CD14-positive monocyte (primary cell): ENCODE measurements around the gene PLBD2. TPM values are rescaled to one million over a fixed set of nuclear protein-coding genes. Genes with fewer than 3 reads are reported as not detected.
A peak's percentile ranks its signal among the peaks of the same experiment; 100 is the strongest.

Source experiments
- DNase-seq, 3 donors: peaks; one replicate each; pipeline ENCODE4 v3.0.0-alpha.2; 2011 to 2022
- H2AFZ ChIP-seq: 2 replicates; pipeline ENCODE4 v1.6.0; 2012; ENCODE audit warnings: mild to moderate bottlenecking, low read depth, low read length, inconsistent platforms; ENCODE audit not compliant: insufficient read depth, poor library complexity, severe bottlenecking
- H3K27ac ChIP-seq, 2 donors: 1 replicate in 1 of 2; 2 replicates in 1 of 2; pipeline ENCODE4 v1.5.1; 2012 to 2013; ENCODE audit warnings: low read length in 2 of 2, control low read depth in 1 of 2, inconsistent platforms in 1 of 2, low read depth in 1 of 2, mild to moderate bottlenecking in 1 of 2
- H3K27me3 ChIP-seq, 2 donors: one replicate each; pipeline versions ENCODE4 v1.6.0 to v1.6.1; 2011 to 2013; ENCODE audit warnings: low read length in 2 of 2; ENCODE audit not compliant: control insufficient read depth in 2 of 2, insufficient read depth in 2 of 2
- H3K36me3 ChIP-seq, 2 donors: replicated peaks in 1 of 2; 1 replicate in 1 of 2; 2 replicates in 1 of 2; pipeline versions ENCODE4 v1.5.1 to v1.6.1; 2012 to 2013; ENCODE audit warnings: low read length in 2 of 2, control low read depth in 1 of 2, inconsistent platforms in 1 of 2, mild to moderate bottlenecking in 1 of 2; ENCODE audit not compliant: insufficient read depth in 2 of 2, control insufficient read depth in 1 of 2
- H3K4me1 ChIP-seq, 2 donors: 1 replicate in 1 of 2; 2 replicates in 1 of 2; pipeline versions ENCODE4 v1.5.1 to v1.6.1; 2012 to 2013; ENCODE audit warnings: low read length in 2 of 2, control low read depth in 1 of 2, inconsistent platforms in 1 of 2, mild to moderate bottlenecking in 1 of 2, moderate library complexity in 1 of 2; ENCODE audit not compliant: insufficient read depth in 2 of 2, control insufficient read depth in 1 of 2
- H3K4me2 ChIP-seq: replicated peaks from 2 replicates; pipeline ENCODE3; 2012; ENCODE audit warnings: low read length, moderate library complexity, mild to moderate bottlenecking; ENCODE audit not compliant: poor library complexity, severe bottlenecking; ENCODE audit errors: extremely low read depth
- H3K4me3 ChIP-seq, 3 experiments: fragments of 200-600 bp in 1 of 3; sonication (generic) in 1 of 3; replicated peaks in 1 of 3; 1 replicate in 2 of 3; 2 replicates in 1 of 3; pipeline ENCODE4 v1.5.1; 2011 to 2013; ENCODE audit warnings: low read length in 3 of 3, mild to moderate bottlenecking in 3 of 3, control low read depth in 2 of 3, low read depth in 2 of 3, inconsistent platforms in 1 of 3, moderate library complexity in 1 of 3
- H3K79me2 ChIP-seq: 2 replicates; pipeline ENCODE4 v1.6.0; 2012; ENCODE audit warnings: mild to moderate bottlenecking, control low read depth, inconsistent platforms, low read length, moderate library complexity; ENCODE audit not compliant: insufficient read depth
- H3K9ac ChIP-seq: 2 replicates; pipeline ENCODE4 v1.6.0; 2017; ENCODE audit warnings: low read length, mild to moderate bottlenecking; ENCODE audit not compliant: insufficient read depth, poor library complexity, severe bottlenecking
- H3K9me3 ChIP-seq, 2 donors: replicated peaks in 1 of 2; 1 replicate in 1 of 2; 2 replicates in 1 of 2; pipeline versions ENCODE4 v1.5.1 to v1.6.1; 2012 to 2013; ENCODE audit warnings: low read length in 2 of 2, control low read depth in 1 of 2; ENCODE audit not compliant: control insufficient read depth in 1 of 2, insufficient read depth in 1 of 2
- H4K20me1 ChIP-seq: 2 replicates; pipeline ENCODE4 v1.6.0; 2012; ENCODE audit warnings: mild to moderate bottlenecking, low read length, control low read depth, moderate library complexity; ENCODE audit not compliant: insufficient read depth
- H3K27ac Mint-ChIP-seq, 7 donors: one replicate each; pipeline ENCODE4 v1.8.0; 2020; ENCODE audit warnings: mild to moderate bottlenecking in 7 of 7, mixed read lengths in 7 of 7, moderate library complexity in 6 of 7, inconsistent platforms in 2 of 7
- H3K27me3 Mint-ChIP-seq, 3 donors: one replicate each; pipeline ENCODE4 v1.8.0; 2021 to 2022; ENCODE audit warnings: low read depth in 3 of 3, mild to moderate bottlenecking in 3 of 3, mixed read lengths in 3 of 3, moderate library complexity in 3 of 3, inconsistent platforms in 1 of 3
- H3K36me3 Mint-ChIP-seq, 2 donors: one replicate each; pipeline ENCODE4 v1.8.0; 2020; ENCODE audit warnings: mixed read lengths in 2 of 2, inconsistent platforms in 1 of 2, mild to moderate bottlenecking in 1 of 2
- H3K4me1 Mint-ChIP-seq: one replicate; pipeline ENCODE4 v1.8.0; 2020; ENCODE audit warnings: mild to moderate bottlenecking, mixed read lengths
- H3K4me3 Mint-ChIP-seq, 2 donors: one replicate each; pipeline ENCODE4 v1.8.0; 2020; ENCODE audit warnings: mild to moderate bottlenecking in 2 of 2, mixed read lengths in 2 of 2, moderate library complexity in 1 of 2
- H3K9me3 Mint-ChIP-seq, 7 donors: one replicate each; pipeline ENCODE4 v1.8.0; 2020 to 2022; ENCODE audit warnings: mixed read lengths in 7 of 7, mild to moderate bottlenecking in 6 of 7, moderate library complexity in 6 of 7, inconsistent platforms in 2 of 7
- CTCF ChIP-seq: fragments of 200-600 bp; IDR thresholded peaks from one replicate; pipeline ENCODE4 v1.8.0; 2022; ENCODE audit warnings: antibody characterized with exemption, mild to moderate bottlenecking
- WGBS: methylation state at CpG from one replicate; pipeline ENCODE4 v1.1.5; 2013; ENCODE audit warnings: missing lambda C conversion rate; ENCODE audit not compliant: insufficient coverage; 5-methylcytosine and 5-hydroxymethylcytosine counted together
- intact Hi-C, 2 donors: fragments of 100-400 bp; cut with micrococcal nuclease; formaldehyde crosslinking; loops; one replicate each; pipeline versions ENCODE4 v1.15.0 to v1.15.1; 2023
- polyA plus RNA-seq, 3 donors: library from polyadenylated mRNA; depleted of rRNA in 1 of 3; unstranded in 2 of 3; stranded (reverse) in 1 of 3; fragments of 300-500 nt in 2 of 3; fragments of >200 nt in 1 of 3; fragmentation: Illumina TruSeq in 2 of 3; gene quantifications; 1 replicate in 2 of 3; 2 replicates in 1 of 3; pipeline ENCODE4 v1.2.3, GENCODE V29; 2012 to 2021

PLBD2 gene
- polyA plus RNA-seq, 3 donors = 8.5 to 12.4 (median 8.8) TPM

GRCh38 chr12:113391650-113392337, 33.4 kb downstream of the PLBD2 start:
- H3K4me2 ChIP-seq = no peak overlapping the region
- no peaks in the 10 kb centered on the region for H4K20me1 ChIP-seq
- no peaks in the 10 kb centered on the region for H3K9me3 ChIP-seq
- H3K4me1 ChIP-seq = no peaks in the 10 kb centered on the region
- H3K36me3 Mint-ChIP-seq = peaks cover 21 to 23% of the 10 kb centered on the region in 2 donors
- H3K27ac Mint-ChIP-seq = peak overlapping the region in 1 of 7 donors; percentile 63
- H2AFZ ChIP-seq = no peak overlapping the region
- H3K27me3 Mint-ChIP-seq = peaks cover 2 to 6% (median 2%) of the 10 kb centered on the region in 3 donors
- WGBS = 92% methylated on average over 4 of the region's 9 CpGs
- H3K9me3 Mint-ChIP-seq = peaks cover 0 to 12% (median 0%) of the 10 kb centered on the region in 7 donors
- H3K79me2 ChIP-seq = no peaks in the 10 kb centered on the region
- H3K36me3 ChIP-seq = peaks cover 19 to 39% of the 10 kb centered on the region in 2 donors
- no peak overlapping the region for H3K4me3 Mint-ChIP-seq
- H3K27me3 ChIP-seq = no peaks in the 10 kb centered on the region
- H3K9ac ChIP-seq = no peak overlapping the region
- no peaks in the 10 kb centered on the region for H3K4me1 Mint-ChIP-seq
- intact Hi-C loops = loop anchor here in 1 of 2 donors (5.0 kb wide), 1 partner anchor 36 kb away; no protein-coding TSS in a partner anchor
- no peak overlapping the region for H3K27ac ChIP-seq
- DNase-seq = no peak
- no peak for TF ChIP-seq CTCF
- no peak overlapping the region for H3K4me3 ChIP-seq

GRCh38 chr12:113392520-113392919, 34.1 kb downstream of the PLBD2 start:
- Histone ChIP-seq H3K4me1 (no peaks in the 10 kb centered on the region), H4K20me1 (no peaks in the 10 kb centered on the region), H3K4me3 (no peak overlapping the region), H3K9me3 (no peaks in the 10 kb centered on the region), H2AFZ (no peak overlapping the region), H3K79me2 (no peaks in the 10 kb centered on the region), H3K27ac (no peak overlapping the region), H3K9ac (no peak overlapping the region), H3K4me2 (no peak overlapping the region), H3K36me3 (peaks cover 12 to 31% of the 10 kb centered on the region in 2 donors), H3K27me3 (no peaks in the 10 kb centered on the region)
- TF ChIP-seq CTCF = no peak
- peaks cover 2 to 6% (median 4%) of the 10 kb centered on the region in 3 donors for H3K27me3 Mint-ChIP-seq
- no peak overlapping the region for H3K4me3 Mint-ChIP-seq
- no peaks in the 10 kb centered on the region for H3K4me1 Mint-ChIP-seq
- 97% methylated on average over 7 of the region's 7 CpGs for WGBS
- peaks cover 15% of the 10 kb centered on the region in 2 donors for H3K36me3 Mint-ChIP-seq
- no peak overlapping the region for H3K27ac Mint-ChIP-seq
- DNase-seq = no peak
- H3K9me3 Mint-ChIP-seq = peaks cover 0 to 12% (median 0%) of the 10 kb centered on the region in 7 donors
- intact Hi-C loops = loop anchor here in 1 of 2 donors (5.0 kb wide), 1 partner anchor 35 kb away; no protein-coding TSS in a partner anchor
